GM21717 (cell line): ENCODE data around the gene CXCR4.

ENCODE experiments used
- ATAC-seq: cut with Tn5 transposase; IDR thresholded peaks from one replicate; pipeline ENCODE4 v1.9.1; 2021; ENCODE audit warnings: mild to moderate bottlenecking, moderate library complexity; ENCODE audit not compliant: unreplicated experiment

Gene CXCR4

DNA sequence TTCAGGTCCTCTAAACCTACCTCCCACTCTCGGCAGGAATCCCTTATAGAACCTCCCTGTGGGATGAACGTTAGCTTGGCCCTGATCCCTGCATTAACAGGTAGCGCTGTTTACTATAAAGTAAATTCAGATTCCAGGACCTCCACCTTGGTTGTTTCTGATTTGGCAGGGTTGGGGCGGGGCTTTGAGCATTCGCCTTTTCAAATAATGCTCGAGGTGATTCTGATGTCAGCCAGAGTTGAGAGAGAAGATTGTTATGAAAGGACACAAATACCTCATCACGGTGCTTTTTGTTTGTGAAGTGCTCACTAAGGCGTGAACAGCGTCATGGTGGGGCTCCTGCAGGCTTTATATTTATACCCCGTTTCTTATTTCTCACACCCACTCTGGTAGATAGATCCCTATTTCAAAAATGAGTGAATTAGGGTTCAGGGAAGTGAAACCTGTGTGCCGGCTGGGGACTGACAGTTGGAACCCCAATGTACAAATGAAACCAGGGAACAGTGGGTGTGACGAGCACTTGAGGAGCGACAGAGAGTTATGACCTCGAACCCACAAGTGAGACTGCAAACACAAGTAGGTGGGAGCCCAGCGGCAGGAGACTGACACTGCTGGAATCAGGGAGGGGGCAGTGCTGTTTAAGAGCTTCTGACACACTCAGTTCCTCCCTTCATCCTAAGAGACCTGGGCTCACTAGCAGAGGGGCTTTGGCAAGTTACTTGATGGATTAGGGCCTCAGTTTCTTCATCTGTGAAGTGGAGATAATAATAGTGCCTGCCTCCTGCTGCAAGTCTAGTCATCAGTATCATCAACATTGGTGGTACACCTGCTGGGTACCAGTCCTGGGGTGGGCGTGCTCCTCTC is 14.2 kb upstream of the CXCR4 start:
- peak; percentile 73 for ATAC-seq

DNA sequence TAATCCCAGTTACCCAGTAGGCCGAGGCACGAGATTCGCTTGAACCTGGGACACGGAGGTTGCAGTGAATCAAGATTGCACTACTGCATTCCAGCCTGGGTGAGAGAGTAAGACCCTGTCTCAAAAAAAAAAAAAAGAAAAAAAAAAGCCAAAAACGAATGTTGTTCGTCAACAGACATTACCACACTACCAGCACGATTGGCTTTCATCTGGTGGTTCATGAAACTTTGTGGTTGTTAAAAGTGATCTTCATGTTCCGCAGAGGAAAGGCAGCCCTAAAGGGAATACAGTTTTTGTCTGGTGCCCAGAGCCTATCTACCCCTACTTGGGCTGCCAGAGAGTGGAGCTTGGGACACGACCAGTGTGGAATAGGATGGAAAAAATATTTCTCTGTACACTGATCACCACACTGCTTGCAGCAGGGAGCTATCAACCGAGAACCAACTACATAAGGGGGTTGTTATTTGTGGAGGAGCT is 13.6 kb upstream of the CXCR4 start:
- peak; percentile 2 for ATAC-seq

DNA sequence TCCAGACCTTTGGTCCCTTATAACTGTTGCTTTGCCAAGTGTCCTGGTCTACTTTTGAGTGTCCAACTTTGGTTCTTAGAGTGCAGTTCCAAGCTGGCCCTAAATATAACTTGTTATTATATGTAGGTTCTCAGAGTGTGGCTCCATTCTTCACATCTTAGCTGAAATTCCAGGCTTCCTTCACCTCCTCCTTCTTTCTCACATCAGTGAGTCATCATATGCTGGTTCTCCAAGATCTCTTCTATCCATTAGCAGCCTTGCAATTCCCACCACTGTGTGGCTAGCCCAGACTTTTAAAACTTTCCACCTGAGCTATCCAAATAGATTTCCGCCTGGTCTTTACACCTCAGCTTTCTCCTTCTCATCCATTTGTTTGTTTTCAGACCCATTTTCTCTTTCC is 12.6 kb upstream of the CXCR4 start:
- no peak for ATAC-seq

DNA sequence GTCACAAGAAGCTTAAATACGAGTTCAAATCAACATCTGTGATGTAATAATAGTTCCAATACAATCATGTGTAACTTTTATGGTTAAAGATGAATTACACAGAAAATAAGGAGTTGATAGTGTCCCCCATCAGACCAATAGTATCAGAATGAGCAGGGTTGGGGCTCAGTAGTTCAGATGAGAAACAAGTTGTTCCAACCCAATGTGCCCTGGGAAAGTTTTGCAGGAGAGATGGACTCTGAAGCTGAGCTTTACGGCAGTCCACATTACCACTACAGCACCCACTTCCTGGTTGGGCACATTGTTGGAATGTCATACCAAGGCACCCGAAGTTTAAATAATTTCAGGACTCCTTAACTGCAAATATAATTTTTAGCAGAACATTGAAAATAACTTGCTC is 12.1 kb upstream of the CXCR4 start:
- no peak for ATAC-seq

DNA sequence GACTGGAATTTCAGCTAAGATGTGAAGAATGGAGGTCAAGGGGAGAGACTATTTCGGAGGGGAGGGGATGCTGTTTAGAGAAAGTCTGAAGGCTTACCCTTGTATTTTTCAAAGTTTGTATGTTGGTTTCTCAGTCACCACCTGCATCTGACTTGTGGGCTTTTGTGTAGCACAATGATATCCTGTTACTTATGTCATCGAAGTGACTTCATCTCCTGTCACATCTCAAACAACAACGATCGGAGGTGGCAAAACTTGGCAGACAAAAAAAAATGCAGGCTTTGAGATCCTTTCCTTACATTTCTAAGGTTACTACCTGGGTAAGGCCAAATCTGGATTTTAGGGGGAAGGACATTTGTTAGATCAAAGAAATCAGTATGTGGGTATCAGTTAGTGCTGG is 11.7 kb upstream of the CXCR4 start:
- no peak for ATAC-seq

DNA sequence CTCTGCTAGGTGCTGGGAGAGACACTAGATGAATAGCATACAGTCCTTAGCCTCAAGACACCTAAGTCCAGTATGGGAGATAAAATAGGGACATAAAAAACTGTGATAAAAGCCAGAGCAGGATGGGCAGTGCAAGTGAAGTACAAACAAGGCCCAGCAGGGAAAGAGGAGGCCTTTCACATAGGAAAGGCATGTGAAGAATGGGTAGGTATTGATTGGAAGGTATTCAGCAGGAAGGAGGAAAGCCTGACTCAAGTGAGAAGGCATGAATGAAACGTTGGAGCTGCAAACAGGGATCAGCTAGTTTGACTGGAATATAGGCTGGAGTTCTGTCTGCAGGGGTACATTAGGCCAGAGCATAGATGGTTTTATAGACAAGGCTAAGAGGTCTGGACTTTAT is 11.0 kb upstream of the CXCR4 start:
- ATAC-seq, result no peak

DNA sequence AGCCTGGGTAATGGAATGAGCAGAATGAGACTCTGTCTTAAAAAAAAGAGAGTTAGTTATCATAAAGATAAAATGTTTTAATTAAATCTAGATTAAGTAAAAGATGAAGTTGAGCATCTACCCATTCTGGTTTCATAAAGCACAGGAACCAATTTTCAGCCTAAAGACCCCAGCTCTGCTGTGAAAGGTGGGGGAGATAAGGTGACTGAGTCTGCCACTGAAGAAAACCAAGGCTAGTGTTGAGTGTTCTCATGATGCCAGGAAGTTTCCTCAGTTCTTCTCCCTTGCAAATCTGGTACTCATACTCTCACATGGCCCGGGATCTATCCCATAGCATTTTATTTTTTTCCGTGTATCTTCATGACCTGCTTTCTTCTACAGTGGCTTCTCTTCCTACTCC is 10.4 kb upstream of the CXCR4 start:
- ATAC-seq, result no peak

DNA sequence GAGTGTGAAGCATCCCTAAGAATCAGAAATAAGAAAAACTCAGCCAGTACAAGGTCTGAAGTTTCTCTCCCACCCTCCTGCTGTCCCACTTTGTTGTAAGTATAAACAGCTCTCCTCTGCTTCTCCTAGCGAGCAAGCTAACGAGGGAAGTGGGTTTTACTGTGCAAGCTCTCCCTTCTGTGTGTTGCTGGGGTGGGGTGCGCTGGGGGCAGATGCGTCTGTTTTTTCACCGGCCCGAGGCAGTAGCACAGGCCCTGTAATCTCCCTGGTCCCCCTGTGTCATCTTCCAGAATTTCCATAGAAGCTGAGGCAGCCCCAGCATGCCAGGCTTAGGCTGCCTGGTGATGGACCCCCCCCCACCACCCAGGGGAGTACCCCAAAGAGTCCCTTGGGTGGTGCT is 9.4 kb upstream of the CXCR4 start:
- no peak for ATAC-seq

DNA sequence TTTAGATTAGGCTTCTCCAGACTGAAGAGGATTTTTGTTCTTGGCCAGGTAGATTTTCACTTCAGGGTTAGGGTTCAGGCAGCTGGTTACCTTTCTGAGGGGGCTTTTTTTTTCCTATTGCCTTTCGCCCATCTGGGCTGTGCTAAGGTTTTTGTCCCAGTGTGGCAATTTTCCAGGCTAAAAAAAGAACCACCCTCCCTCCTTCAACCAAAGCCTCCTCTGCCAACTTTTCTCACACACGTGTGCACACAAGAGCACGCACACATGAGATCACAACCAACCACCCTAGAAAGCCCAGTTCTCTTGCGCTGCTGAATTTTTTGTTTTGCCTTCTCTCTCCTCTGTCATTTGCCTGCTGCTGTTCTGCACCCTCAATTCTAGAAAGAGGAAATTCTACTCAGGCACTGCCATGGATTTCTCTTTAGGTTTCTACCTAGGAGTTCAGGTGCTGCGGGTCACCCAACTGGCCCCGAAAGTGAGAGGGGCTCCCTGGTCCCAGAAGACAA is 8.5 kb upstream of the CXCR4 start:
- no peak for ATAC-seq

DNA sequence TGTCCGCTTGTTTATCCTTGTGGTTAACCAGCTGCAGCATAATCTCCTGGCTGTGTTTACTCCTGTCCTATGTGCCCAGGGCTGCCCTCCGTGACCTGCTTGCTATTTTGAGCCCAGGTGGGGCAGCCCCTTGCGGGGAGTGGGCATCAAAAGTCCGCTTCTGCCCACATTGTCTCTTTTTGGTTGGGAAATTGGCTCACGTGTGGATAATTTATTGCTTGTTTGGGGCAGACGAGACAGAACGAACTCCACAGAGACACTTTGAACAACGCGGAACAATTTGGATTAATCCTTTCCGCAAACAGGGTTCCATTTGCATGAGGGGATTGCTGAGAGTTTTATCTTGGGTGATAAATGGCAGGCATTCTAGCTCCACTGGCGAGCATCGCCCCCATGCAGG is 8.1 kb upstream of the CXCR4 start:
- ATAC-seq, result no peak

DNA sequence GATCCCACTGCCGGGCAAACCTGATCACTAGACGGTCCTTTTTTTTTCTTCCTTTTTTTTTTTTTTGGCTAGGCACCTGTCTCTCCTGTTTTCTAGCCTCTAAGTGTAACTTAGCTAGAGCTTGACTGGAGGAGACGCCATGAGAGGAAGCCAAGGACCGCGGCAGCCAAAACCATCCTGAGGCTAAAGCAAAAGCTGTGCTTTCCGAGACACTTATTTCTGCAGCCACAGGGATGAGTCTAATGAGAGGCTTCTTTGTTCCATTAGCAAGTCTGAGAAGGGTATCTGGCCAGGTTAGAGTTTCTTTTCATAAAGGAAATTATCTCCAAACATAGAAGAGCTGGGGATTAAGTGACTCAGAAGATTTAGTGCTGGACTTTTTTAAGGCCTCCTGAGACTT is 7.3 kb upstream of the CXCR4 start:
- no peak for ATAC-seq

DNA sequence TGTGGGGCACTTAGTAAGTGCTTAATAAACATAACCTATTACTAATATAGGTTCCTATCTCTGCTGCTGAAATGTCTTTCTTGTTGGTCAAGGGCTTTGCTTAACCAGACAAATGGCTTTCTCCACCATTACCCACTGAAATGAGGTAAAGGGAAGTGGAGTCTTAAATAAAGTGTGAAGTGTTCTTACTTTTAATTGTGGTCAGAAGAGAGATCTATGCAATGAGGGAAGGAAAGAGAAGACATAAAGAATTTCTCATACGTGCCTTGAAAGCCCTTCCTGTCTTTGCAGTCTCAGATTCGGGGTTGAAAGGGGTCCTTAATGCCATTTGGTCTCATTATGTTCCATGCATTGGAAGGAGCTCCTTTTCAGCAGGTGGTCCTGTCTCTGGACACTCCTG is 6.9 kb upstream of the CXCR4 start:
- ATAC-seq, result no peak

DNA sequence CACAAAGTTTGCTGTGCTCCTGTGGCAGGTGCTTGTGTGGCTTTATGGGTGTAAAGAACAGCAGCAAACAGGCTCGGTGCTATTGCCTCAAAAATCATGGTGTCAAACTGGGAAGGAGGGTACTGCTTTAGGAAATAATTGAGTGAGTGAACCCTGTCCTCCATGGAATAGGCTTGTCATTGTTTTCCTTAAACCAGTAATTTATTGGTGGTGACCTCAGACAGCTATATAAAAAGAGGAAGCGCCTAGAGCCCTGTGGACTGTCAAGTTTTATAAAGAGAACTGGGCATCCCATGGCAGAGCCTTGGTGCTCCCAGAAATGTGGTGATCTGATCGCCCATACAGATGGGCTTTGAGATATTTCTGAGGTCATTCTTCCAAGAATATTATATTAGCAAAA is 4.7 kb upstream of the CXCR4 start:
- no peak for ATAC-seq

DNA sequence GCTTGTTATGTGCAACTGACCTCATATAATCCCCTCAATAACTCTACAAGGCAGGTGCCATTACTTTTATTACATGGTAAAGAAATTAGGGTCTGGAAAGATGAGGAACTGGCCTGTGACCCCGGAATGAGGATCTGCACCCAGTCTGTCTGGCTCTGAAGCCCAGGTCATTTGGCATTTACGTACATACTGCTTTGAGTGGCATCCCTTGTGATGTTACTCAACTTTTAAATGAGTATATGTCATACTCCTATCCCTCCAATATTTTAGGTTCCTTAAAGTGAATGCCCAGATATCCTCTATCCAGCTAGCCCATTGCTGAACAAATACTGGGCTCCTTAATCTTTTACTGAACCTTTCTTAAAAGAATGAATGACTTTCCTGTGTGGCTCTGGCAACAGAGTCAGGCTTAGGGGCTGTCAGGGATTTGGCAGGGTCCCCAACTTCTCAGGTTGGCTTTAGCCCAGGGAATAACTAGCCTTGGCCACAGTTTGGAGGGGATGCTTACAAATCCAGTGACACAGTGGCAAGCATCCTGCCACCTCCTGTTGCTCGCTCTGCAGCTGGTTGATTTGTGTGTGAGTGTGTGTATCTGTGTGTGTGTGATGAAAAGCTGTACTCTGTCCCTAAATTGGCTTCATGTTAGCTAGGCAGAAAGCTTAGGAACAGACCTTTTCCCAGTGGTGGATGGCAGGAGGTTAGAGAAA is 3.4 kb upstream of the CXCR4 start:
- ATAC-seq, result no peak

DNA sequence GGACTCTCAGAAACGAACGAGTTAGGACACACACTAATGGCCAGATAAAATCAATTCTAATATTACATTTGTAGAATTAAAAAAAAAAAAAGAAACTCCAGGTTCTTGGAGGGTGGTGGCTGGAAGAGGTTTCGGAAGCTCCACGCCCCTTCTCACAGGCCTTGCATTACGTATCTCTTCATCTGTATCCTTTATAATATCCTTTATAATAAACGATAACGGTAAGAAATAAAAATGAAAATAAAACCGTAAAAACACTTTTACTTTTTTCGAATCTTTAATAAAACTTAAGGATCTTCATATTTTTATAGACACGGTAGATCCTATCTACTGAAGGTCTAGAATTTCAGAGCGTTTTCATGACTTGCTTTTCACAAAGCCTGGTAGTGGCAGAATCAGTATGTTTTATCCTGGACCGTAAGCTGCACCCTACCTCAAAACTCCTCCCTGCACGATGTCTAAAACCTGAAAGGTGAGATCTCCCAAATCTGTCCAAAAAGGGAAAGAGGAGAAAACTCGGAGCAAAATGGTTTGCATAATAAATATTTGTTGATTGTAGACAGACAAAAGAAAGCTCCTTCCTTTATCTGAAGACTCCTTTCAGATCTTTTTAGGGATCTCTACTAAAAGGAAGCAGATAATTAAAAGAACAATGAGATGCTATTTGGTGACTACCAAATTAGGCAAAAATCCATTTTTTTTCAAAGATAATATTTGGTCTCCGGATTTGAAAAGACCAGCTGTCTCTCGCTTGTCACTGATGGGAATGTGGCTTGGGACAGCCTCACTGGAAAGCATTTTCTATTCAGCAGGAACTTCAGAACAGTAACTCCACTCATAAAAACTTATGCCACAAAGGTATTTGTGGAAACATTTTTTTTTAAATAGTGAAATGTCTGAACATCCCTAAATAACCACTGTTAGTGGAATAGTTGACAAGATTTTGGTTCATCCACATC is 2.0 kb upstream of the CXCR4 start:
- ATAC-seq, result no peak

DNA sequence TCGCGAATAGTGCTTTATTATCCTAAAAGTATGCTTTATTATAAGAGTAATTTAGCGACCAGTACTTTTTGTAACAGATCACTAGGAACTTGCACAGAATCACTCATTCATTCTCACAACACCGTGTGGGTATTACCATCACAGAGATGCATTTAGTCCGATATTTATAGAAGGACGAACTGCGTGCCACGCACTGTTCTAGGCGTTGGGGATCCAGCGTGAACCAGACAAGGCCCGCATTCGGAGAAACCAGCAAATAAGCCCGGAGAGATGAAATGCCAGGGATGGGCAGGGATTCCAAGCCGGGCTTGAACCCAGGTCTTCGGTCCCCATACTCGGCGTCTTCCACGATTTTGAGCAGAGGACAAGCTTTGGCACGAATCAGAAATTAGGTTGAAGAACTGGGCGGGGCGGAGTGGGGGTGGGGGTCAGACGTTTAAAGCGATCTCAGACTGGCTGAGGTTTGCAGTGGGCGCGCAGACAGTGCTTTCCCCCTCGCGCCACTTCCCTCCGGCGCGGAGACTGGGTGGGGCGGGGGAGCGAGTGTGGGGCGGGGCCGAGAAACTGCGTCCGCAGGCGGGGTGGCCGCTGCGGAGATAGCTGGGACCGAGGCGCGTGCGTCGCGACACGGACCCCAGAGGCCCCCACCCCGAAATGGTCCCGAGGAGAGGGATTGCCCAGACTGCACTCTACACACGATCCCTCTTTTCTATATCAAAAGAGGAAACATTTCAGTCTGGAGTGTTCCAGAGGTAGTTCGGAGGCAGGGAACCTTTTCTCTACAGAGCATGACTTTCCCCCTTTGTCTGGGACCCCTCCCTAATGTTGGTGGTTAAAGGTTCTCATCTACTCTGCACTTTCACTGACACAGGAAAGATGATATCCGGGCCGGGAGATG is 1.1 kb upstream of the CXCR4 start:
- ATAC-seq, result no peak

DNA sequence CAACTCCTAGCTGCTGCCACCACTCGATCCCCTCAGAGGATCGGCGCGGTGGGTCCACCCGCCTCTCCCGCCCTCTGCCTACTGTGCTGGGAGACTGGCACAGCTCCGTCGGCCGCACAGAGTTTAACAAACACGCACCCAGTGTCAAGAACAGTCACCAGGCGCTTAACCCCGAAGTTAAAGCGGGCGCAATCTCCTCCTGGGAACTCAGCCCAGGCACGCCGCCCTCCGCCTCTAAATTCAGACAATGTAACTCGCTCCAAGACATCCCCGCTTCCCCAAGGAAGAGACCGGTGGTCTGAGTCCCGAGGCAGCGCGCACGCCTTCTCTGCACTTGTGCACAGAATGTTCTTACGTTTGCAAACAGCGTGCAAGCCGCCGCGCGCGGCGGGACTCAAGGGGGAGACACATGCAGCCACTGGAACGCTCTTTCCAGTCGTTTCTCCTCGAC is 533 bp downstream of the CXCR4 start:
- ATAC-seq, result peak; percentile 28

DNA sequence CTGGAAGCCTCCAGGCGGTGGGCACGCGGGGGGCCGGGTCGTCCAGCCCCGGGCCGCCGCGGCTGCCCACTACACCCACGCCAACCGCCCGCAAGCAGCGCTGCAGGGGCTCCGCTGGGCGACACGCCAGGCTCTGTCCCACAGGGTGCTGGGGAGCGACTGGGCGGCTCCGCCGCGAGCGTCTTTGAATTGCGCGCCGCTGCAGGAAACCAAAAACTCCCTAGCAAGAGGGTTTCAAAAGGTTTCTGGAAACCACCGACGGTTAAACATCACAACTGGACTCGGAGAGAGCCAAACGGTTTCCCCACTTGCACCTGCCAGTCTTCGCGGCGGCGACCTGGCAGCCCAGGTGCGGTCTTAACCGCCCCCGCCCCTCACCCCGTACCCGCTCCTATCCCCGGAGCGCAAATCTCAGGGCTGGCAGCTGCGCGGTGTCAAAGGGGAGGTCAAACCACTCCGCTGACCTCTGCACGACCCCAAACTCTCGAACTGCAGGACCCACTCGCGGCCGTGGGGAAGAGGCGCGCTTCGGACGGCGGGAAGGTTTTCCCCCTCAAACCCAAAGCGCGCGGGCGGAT is 1.0 kb downstream of the CXCR4 start:
- peak; percentile 70 for ATAC-seq

DNA sequence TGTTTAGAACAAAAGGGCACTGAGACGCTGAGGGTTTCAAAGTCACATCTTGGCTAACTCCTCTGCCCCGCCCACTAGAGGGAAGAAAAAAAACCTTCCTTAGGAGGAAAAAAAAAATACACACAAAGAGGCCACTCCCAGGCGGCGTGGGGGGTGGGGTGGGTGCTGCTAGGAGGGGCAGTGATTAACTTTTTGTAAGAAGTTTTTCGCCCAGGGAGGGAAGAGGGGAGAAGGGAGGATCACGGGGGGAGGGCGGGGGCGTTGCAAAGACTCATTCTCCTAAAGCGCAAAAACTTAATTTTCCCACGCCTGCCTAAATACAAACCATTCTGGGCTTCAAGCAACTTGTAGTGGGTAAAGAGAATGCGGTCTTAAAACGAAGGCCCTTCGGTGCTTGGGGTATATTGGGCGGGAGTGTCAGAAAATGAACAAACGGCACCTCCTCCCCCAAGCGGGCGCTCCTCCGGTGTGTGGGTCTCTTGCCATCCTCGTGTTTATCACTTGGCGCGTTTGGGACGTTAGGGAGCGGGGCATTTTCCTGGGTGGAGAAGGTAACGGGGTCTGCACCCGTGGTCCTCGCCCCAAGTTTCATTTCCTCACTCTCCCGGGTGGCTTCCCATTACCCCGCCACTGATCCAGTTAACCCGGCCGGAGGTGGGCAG is 1.7 kb downstream of the CXCR4 start:
- peak; percentile 14 for ATAC-seq
